Measurements from ENCODE around the gene THAP2.

GRCh38 chr12:71695782-71696181 lies 31.7 kb downstream of the THAP2 start:
- no peak for TF ChIP-seq CTCF (conservative IDR thresholded peaks at IDR 0.05; ENCODE audit: low read depth, low read length)
- TF ChIP-seq EZH2 (IDR thresholded peaks at IDR 0.05; ENCODE audit: borderline replicate concordance, low read depth, low read length, poor library complexity, severe bottlenecking) = no peak

Data from A673 (cell line).